Measurements from ENCODE around the gene GAL3ST2. TPM values are rescaled to one million over a fixed set of nuclear protein-coding genes. Genes with fewer than 3 reads are reported as not detected.

Gene GAL3ST2
- total and polyA plus RNA-seq, 7 donors: 0.14 to 0.16 TPM; not detected in 5

DNA sequence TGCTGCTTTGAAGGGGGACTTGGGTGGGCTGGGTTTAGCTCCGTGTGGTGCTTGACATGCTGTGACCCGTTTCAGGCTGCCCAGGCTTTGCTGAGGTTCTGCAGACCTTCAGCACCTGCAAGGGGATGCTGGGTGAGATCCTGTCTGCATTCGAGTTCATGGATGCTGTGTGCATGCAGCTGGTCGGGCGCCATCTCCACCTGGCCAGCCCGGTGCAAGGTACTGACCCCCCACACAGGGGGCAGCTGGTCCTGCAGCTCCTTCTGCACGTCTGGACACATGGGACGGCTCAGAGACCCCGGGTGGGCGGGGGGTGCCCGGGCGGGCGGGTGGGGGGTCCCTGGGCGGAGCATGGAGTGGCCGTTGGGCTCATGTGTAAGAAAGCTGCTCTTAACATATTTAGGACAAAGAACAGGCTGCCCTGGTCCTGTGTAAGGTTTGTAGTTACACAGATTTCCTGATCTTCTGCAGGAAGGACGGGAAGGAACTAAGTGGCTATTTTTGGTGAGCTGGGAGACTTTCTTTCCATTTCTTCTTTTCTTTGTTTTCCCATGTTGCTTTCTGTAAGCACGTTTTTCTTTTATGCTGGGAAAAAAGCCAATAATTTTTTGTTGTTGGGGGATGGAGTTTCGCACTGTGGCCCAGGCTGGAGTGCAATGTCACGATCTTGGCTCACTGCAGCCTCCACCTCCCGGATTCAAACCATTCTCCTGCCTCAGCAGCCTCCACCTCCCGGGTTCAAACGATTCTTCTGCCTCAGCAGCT lies 26.4 kb upstream of the GAL3ST2 start:
- Histone ChIP-seq H3K36me3 (ENCODE audit: insufficient read depth in 1 of 2, low read depth in 1 of 2) (peaks cover 0 to 66% of the 10 kb centered on the region in 2 donors), H3K4me3 (no peak overlapping the region), H3K4me1 (no peaks in the 10 kb centered on the region), H3K27me3 (ENCODE audit: insufficient read depth in 3 of 3, low read length in 2 of 3) (no peaks in the 10 kb centered on the region), H3K27ac (no peak overlapping the region), H3K9me3 (no peaks in the 10 kb centered on the region)
- DNase-seq (no peak), ATAC-seq (no peak)
- intact Hi-C loops (cut with DNase I): no loop called here
- 54 to 66% (median 61%) methylated on average over 18 to 22 of the region's 22 CpGs for WGBS, 3 donors
- TF ChIP-seq, protein P1, sequence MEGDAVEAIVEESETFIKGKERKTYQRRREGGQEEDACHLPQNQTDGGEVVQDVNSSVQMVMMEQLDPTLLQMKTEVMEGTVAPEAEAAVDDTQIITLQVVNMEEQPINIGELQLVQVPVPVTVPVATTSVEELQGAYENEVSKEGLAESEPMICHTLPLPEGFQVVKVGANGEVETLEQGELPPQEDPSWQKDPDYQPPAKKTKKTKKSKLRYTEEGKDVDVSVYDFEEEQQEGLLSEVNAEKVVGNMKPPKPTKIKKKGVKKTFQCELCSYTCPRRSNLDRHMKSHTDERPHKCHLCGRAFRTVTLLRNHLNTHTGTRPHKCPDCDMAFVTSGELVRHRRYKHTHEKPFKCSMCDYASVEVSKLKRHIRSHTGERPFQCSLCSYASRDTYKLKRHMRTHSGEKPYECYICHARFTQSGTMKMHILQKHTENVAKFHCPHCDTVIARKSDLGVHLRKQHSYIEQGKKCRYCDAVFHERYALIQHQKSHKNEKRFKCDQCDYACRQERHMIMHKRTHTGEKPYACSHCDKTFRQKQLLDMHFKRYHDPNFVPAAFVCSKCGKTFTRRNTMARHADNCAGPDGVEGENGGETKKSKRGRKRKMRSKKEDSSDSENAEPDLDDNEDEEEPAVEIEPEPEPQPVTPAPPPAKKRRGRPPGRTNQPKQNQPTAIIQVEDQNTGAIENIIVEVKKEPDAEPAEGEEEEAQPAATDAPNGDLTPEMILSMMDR (IDR thresholded peaks at IDR 0.05): no peak

DNA sequence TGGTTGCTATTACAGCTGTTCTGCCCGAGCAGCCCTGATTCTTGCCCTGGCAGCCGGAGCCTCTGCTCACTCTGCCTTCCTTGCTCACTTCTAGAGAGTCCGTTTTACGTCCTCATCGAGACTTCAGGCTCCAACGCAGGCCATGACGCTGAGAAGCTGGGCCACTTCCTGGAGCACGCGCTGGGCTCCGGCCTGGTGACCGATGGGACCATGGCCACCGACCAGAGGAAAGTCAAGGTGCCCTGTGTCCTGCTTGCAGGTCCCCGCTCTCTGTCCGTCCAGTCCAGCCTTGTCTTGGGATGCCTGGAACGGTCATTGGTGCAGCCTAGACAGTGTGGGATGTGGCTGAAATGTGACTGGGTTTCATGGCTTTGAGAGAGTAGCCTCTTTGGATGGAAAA lies 25.5 kb upstream of the GAL3ST2 start:
- H3K4me1 ChIP-seq: no peaks in the 10 kb centered on the region
- H3K27me3 ChIP-seq (ENCODE audit: insufficient read depth in 3 of 3, low read length in 2 of 3): no peaks in the 10 kb centered on the region
- H3K27ac ChIP-seq: no peak overlapping the region
- TF ChIP-seq, protein P1 (IDR thresholded peaks at IDR 0.05): no peak
- DNase-seq: no peak
- H3K36me3 ChIP-seq (ENCODE audit: insufficient read depth in 1 of 2, low read depth in 1 of 2): peaks cover 0 to 66% of the 10 kb centered on the region in 2 donors
- ATAC-seq: no peak
- intact Hi-C loops (cut with DNase I): no loop called here
- WGBS, 3 donors: 88 to 95% (median 91%) methylated on average over 15 of the region's 15 CpGs
- H3K9me3 ChIP-seq: no peaks in the 10 kb centered on the region
- no peak overlapping the region for H3K4me3 ChIP-seq

DNA sequence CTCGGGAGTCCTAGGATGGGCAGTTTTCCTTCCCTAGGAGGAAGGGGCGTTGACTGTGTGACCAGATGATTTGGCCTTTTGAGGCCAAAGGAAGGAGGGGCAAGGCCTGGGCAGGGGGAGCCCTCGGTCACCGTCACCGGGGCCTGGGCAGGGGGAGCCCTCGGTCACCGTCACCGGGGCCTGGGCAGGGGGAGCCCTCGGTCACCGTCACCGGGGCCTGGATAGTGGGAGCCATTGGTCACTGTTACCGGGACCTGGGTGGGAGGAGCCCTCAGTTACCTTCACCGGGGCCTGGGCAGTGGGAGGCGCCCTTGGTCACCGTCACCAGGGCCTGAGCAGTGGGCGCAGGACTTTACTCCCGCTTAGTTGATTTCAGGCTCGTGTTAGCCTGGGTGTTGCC lies 24.8 kb upstream of the GAL3ST2 start:
- 93 to 95% (median 94%) methylated on average over 16 to 18 of the region's 18 CpGs for WGBS, 3 donors
- DNase-seq (peak in 1 of 2 donors; percentile 24), ATAC-seq (no peak)
- TF ChIP-seq, protein P1 (IDR thresholded peaks at IDR 0.05): no peak
- no peak overlapping the region for H3K27ac ChIP-seq
- H3K4me3 ChIP-seq: no peak overlapping the region
- H3K36me3 ChIP-seq (ENCODE audit: insufficient read depth in 1 of 2, low read depth in 1 of 2): peaks cover 0 to 71% of the 10 kb centered on the region in 2 donors
- intact Hi-C loops (cut with DNase I): no loop called here
- H3K4me1 ChIP-seq: no peaks in the 10 kb centered on the region
- H3K9me3 ChIP-seq: no peaks in the 10 kb centered on the region
- H3K27me3 ChIP-seq (ENCODE audit: insufficient read depth in 3 of 3, low read length in 2 of 3): no peaks in the 10 kb centered on the region

GRCh38 chr2:241752253-241752652 lies 24.4 kb upstream of the GAL3ST2 start:
- Histone ChIP-seq H3K36me3 (ENCODE audit: insufficient read depth in 1 of 2, low read depth in 1 of 2) (peaks cover 0 to 76% of the 10 kb centered on the region in 2 donors), H3K27me3 (ENCODE audit: insufficient read depth in 3 of 3, low read length in 2 of 3) (no peaks in the 10 kb centered on the region), H3K4me3 (no peak overlapping the region), H3K9me3 (no peaks in the 10 kb centered on the region), H3K27ac (no peak overlapping the region), H3K4me1 (no peaks in the 10 kb centered on the region)
- peak in 1 of 2 donors; percentile 40 for DNase-seq
- ATAC-seq: no peak
- TF ChIP-seq, protein P1 (IDR thresholded peaks at IDR 0.05): no peak
- WGBS, 3 donors: 95 to 97% (median 96%) methylated on average over 14 of the region's 14 CpGs
- intact Hi-C loops (cut with DNase I): no loop called here

Data from psoas muscle (tissue), 8 donors.